ENCODE measurements around the gene KL.

The KL gene

DNA sequence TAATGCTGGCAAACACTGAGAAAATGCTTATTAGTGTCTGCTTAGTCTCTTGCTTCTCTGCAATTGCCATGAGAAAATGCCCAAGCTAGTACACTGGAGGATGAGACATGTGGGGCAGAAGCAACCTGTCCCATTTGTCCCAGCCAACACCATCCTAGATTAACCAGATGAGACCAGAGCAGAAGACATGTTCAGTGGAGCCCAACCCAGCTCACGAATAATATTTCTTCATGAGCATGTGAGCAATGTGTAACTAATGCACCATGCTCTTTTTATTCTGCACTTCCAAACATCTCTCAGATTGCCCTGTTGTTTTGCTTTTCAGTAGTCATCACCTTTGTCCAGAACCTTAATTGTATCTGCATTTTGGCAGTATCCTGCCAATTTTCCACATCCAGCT lies 21.4 kb downstream of the KL start:
- DNase-seq (ENCODE audit: low read depth), result no peak

DNA sequence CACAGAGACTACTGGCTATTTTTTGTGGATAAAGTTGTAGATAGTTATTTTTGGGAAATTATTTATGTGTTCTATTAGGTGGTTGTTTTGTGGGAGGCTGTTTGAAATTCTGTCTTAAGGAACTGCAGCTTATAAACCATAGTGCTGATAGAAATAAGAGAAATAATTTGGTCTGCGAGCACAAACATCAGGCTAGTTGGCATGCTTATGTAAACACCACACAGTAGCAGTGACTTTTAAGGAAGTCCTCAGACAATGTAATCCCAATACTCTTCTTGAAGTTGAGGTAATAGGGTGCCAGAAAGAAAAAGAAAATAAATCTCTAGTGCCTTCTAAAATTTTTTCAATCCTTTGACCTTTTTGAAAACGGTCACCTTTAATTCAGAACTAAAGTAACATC lies 23.9 kb downstream of the KL start:
- DNase-seq (ENCODE audit: low read depth), result no peak

DNA sequence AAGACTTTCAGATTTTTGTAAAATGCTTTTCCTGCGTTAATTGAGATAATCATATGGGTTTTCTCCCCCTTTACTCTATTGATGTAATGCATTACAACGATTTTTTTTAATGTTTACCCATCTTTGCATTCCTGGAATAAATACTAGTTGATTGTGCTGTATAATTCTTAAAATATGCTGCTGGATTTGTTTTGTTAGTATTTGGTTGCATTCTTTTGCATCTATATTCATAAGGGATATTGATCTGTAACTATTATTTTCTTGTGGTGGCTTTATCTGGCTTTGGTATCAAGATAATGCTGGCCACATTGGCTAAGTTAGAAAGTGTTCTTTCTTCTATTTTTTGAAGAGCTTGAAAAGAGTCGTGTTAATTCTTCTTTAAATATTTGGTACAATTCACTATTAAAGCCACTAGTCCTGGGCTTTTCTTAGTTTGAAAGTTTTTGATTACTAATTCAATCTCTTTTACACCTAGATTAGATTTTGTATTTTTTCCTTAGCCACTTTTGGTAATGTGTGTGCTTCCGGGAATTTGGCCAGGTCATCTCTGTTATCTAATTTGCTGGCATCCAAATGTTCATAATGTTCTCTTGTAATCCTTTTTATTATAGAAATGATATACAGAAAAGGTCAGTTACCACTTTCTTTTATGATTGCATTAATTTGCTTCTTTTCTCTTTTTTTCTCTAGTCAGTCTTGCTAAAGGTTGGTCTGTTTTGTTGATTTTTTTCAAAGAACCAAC lies 29.8 kb downstream of the KL start:
- no peak for DNase-seq (ENCODE audit: low read depth)

DNA sequence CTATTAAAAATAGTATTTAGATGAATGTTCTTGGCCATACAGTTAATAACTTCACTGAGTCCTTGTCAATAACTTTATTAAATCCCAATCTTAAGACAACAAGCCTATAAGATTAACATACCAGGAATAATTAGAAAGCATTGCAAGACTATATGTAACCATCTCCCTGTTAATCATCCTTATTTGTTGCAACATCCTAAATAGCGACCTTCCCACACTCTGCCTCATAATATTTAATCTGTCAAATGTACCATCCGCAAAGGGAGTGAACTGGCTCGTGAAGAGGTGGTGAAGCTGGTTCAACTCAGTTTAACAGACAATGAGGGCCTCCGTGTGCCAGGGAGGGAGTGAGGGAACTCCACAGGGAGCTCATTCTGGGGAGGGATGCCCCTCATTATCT lies 33.9 kb downstream of the KL start:
- DNase-seq (ENCODE audit: low read depth), result no peak

DNA sequence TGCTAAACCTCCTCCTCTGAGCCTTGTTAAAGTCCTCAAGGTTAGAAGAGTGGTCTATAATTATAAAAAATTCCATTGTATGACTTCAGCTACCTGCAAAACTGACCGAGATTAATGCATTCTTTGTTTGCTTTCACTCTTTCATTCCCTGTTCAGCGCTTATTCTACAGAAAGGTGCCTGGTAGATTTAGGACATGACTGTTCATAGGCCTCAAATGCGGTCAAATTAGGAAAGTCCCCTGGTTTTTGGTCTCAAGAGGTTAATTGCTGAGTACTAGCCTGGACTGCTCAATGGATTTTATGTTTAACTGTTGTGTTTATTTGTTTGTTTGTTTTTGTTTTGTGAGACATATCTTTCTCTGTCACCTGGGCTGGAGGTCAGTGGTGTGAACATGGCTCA lies 35.4 kb downstream of the KL start:
- DNase-seq (ENCODE audit: low read depth), result no peak

DNA sequence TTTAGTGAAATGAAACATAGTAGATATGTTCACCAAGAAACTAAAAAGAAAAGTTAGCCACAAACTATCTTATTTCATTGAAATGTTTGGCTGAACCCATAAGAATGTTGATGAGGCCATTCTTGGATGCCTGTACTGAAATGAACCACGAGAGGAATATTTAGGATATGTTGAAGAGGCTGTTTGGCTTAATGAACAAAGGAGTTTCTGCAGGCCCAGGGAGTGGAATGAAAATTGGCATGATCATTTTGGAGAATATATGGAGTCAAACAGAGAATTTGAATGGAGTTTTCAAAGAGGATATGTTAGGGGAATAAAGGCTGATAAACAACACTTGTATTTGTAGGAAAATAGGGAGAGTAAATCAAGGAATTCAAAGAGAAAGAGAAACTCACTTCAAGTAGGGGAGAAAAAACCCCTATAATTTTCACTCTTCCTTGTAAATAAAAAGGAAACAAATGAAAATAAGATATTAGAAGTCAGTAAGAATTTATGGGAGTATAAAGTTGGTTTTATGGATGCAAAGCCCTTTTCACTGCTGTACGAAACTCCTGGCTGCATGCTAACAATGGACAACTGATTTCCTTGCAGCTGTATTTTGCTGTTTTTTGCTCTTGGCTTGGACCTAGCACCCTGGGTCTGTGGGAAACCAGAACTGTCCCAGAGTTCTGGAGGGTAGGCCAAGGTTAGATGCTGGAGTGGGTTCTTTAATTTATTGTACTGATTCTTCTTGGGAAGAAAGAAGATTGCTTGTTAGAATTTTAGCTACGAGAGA lies 36.5 kb downstream of the KL start:
- DNase-seq (ENCODE audit: low read depth), result no peak

DNA sequence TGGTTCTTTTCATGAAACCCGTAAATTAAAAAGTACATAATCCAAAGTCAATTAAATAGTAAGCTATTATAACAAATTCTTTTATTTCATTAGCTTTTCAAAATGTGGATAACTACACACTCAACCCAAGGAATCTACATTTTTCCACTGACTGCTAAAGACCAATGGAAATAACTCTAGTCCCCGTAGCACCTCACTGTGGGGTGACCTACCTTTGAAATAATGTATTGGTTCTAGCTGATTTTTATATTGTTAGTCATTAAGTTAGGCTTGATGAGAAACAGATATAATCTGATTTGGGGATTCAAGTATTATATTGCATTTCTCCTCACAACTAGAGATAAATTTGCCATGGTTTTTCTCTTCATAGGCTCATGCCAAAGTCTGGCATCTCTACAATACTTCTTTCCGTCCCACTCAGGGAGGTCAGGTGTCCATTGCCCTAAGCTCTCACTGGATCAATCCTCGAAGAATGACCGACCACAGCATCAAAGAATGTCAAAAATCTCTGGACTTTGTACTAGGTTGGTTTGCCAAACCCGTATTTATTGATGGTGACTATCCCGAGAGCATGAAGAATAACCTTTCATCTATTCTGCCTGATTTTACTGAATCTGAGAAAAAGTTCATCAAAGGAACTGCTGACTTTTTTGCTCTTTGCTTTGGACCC lies 37.3 kb downstream of the KL start:
- DNase-seq (ENCODE audit: low read depth), result no peak

DNA sequence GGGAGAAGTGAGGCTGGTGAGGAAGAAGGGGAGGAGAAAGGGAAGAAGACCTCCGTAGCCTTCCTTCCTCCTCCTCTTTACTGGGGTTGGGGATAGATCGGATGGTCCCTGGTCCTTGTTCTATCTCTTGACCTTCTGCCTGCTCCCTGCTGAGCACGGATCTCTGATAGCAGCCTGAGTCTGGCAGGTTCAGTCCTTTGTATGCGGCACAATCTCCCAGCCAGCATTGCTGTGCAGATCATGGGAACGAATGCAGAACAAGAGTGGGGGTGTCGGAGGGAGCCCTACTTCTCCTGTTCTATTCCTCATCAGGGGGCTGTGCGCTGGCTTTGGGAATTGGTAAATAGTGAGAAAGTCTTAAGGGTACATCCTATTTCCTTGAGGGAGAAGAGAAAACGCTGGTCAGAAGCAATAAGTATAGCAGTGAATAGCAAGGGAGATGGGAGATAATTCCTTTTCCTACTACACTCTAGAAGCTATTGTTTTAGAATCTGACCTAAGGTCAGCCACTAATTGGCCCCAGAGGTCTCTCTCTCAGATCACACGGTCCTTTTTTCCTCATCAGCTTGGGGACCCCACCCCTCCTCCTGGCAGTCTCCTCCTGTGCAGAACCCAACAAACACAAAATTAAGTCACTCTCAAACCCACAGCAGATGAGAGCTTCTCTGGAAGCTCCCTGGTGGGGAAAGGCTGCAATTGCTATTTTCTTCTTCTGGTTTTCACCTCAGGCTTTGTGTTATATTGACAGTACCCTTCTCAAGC lies 41.0 kb downstream of the KL start:
- no peak for DNase-seq (ENCODE audit: low read depth)

DNA sequence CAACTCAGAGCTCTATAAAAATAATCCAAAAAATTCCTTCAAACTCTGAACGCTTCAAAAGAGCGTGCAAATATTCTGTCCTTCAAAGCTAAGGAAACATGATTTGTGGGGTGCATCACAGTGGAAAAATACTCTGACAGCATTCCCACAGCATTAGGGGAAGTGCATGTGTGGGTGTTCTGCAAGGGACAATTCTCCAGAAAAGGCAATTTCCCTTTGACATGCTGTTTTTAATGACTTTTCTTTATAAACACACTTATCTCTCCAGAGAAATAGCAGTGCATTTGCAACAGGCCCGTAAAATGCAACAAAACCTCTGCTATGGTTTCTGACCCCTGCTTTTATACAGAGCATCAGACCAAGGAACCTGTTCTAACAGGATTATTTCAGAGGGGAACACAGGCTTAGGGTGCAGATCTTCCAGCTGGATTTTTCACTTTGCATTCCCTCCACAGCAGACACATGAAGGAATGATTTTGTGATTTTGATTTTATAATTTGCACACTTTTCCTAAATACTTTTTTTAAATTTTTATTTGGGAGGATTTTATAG lies 42.6 kb downstream of the KL start:
- no peak for DNase-seq (ENCODE audit: low read depth)

DNA sequence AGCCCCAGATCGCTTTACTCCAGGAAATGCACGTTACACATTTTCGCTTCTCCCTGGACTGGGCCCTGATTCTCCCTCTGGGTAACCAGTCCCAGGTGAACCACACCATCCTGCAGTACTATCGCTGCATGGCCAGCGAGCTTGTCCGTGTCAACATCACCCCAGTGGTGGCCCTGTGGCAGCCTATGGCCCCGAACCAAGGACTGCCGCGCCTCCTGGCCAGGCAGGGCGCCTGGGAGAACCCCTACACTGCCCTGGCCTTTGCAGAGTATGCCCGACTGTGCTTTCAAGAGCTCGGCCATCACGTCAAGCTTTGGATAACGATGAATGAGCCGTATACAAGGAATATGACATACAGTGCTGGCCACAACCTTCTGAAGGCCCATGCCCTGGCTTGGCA lies 44.6 kb downstream of the KL start:
- no peak for DNase-seq (ENCODE audit: low read depth)

DNA sequence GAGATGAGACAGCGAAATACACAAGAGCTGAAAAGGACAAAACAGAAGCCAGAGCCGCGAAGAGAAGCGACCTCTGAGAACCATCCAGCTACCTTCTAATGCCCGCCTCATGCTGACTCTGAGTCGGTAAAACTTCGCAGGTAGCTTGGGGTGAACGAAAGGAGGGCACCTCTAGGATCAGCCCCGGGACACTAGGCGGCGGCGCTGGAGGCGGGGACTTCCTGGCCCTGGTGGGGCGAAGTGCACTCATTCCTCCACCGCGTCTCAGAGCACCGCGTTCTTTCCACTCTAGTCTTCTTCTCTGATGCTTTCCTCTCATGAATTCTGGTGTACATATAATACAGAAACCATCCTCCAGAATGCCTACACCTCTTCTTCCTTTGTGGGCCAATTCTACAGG lies 50.1 kb downstream of the KL start:
- no peak for DNase-seq (ENCODE audit: low read depth)

DNA sequence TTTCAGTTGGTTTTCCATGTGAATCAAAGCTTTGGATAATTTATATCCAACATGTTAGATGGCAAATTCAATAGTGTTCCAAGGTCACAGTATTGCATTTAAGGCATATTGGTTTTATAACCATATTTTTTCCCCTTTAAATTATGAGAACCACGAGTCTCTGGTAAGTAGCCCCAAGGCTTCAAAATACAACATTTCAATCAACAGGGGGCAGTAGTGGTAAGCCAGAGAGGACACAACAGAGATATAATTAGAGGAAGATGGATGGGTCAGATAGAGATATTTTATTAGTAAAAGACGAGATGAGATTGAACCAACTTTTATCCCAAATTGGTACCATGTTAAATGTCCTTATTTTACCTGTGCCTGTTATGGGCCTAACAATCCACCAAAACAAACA lies 53.1 kb downstream of the KL start:
- DNase-seq (ENCODE audit: low read depth), result no peak

DNA sequence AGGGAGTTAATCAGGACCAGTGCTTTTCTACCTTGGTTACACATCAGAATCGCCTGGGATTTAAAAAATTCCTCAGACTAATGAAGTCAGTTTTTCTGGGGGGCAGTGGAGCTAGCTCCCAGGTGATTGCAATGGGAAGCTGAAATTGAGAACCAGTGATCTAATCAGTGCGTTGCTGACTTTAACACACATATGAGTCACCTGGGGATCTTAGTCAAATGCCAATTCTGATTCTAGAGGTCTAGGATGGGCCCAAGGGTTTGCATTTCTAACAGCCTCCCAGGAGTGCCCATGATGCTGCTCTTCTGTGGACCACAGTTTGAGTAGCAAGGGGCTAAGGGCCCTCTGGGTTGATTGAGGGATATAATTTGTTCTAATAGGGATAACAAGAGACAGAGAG lies 54.5 kb downstream of the KL start:
- no peak for DNase-seq (ENCODE audit: low read depth)

DNA sequence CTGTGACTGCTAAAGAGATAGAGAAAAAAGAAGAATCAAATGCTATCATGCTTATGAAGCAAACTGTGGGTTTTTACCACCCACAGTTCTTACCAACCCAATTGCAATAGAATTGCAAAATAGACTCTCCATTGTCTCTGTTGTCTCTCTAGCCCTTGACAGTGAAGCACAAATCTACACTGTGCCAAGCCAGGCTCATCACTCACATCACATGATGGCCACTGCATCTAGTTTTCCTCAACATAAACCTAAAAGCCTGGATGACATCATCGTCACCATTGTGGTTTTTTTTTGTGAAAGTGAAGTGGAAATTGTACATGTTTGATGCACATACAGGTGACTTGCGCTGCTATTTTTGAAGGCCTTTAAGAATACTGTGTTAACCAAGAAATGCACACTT lies 56.1 kb downstream of the KL start:
- DNase-seq (ENCODE audit: low read depth), result no peak

DNA sequence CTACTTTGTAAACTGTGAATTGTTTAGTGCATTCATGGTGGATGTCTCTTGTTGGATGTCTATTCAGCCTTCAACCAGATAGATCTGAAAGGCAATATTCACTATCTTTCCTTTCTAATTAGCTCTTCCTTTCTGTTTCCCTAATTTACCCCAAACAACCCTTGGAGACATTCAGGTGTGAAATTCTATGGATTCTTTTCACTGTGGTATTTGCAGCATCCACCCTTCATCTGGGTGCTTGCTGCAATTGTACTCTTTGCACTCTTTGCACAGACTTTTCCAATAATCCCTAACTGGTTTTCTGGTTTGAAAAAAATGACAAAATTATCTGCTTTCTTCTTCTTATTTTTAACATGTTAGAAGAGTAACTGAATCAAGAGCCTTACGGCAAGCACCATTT lies 56.5 kb downstream of the KL start:
- DNase-seq (ENCODE audit: low read depth), result no peak

DNA sequence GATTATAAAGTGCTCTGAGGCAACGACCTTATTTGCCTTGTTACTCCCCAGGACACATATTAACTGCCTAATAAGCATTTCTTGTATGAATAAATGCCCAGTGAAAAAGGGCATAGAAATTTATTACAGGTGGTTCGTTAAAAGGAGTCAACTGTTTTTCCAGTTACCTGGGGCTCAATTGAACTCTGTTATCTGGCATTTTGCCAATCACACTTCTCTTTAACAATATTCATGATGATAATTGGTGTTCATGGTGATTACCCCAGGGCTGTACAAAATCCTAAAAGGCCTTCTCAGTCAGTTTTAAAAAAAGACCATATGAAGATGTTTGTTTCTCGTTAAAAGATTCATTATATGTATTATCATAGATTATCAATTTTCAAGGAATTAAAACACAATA lies 57.1 kb downstream of the KL start:
- no peak for DNase-seq (ENCODE audit: low read depth)

DNA sequence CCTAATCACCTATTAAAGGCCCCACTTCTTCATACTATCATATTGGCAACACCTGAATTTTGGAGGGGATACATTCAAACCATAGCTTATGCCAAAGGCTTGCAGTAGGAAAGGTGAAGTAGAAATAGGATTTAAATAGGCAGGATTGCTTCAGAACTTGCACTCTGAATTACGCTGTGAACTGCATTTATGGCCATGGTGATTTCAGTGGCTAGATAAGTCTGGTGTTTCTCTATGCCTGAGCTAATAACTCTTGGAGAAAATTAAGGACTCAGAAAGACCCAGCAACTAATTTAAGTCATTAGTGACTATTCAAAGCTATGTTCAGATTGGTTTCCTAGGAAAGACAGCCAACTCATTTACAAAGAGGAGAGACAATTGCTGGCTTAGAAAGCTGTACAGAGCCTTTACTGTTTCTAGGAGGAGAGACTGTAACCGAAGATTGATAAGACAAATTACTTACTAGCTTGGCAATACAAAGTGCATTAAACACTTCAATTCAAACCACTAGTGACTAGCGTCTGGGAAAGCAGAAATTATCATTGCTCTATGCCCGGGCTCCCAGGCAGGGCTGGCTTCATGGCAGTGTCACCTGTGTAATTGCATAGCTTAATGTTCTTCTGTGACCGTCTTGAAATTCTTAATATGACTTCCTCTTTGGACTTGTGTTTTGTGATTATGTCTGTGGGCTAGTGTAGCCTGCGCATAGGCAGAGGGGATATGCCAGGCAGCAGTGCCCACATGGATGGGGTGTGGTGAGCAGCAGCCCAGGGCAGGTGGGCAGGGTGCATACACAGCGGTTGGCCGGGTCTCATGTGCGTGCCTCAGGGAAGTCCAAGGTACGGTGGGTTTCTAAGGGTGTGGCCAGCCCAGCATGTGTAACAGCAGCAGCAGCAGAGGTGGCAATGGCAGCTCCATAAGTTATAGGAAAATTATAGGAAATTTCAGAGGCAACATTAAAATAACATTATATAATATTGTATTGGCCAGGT lies 60.1 kb downstream of the KL start:
- no peak for DNase-seq (ENCODE audit: low read depth)

DNA sequence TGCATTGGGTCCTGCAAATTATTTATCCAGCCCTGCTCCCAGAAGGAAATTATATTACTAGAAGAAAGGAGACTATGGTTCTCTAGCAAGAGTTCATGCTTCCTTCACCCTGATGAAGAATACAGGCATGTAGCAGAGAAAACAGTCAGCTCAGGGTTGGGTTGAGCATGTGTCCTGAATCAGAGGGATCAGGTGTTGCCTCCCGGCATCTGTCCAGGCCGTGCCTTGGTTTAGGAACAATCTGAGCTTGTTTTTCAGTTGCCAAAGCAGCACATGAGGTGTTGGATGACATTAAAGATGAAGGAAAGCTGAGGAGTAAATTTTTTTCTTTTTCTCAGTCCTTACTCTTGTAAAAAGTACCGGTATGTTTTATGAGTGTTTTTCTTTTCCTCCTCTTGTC lies 62.0 kb downstream of the KL start:
- DNase-seq (ENCODE audit: low read depth), result no peak

DNA sequence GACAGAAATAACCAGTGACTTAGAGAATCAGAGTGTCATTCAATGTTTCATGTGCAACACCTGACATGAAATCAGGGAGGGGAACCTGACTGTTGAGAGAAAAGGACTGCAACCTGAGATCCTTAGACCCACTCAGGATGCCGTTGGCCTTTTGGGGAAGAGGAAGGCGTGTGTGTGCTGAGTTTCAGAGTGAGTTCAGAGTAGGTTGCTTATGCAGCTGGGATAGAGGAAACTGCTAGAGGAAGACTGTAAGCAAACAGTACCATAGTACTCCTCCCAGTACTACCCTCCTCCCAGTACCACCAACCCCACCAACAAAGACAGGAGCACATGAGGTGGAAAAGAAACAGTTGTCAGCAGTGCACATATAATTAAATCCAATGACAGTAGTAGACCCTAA lies 63.7 kb downstream of the KL start:
- no peak for DNase-seq (ENCODE audit: low read depth)

DNA sequence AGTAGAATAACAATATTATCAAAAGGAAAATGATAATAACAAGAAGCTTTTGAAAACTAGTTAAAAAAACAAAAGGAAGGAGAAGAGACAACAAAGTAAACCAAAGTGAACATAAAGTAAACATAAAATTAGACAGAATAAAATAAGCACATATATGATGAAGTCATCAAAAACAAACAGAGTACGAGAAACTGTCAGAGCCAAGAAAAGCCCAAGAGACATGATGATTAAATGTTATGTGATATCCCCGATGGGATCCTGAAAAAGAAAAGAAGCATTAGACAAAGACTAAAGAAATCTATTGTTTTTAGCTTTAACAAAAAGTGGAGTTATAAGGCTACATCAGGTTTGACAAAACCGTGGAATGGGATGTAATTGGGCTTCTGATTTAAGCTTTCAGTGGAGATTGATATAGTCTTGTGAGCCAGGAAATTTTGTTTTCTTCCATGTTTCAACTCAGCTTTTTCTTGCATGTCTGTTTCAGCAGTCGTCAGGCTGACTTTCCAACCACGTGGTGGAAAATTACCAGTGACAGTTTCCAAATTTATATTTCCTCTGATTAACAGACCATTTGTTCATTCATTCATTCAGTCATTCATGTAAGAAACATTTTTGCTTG lies 64.9 kb downstream of the KL start:
- no peak for DNase-seq (ENCODE audit: low read depth)

DNA sequence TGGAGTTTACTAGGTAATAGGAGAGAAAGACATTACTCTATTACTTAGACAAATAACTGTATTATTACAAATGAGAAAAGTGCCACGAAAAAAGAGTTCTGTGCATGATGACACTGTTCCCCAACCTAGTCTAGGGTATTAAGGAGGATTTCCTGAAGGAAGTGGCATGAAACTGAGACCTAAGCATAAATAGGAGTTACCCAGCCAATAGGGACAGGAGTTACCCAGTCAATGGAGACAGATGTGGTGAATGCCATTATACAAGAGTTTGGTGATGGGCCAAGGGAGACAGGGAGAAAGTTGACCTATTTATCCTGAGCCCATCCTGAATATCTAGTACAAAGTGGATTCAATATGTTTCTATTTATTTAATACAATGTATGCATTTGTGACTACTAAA lies 65.4 kb downstream of the KL start:
- no peak for DNase-seq (ENCODE audit: low read depth)

Data from activated T-cell treated with anti-CD3 and anti-CD28 coated beads for 1 hour (primary cell).